GM19025 (cell line): ENCODE data around the gene SYCE3.
"Not testable (repeated sequence)": the region's sequence is repeated elsewhere in the genome, so short reads cannot be mapped to it uniquely, and the experiment has no call there.

Source experiments
- ATAC-seq: cut with Tn5 transposase; IDR thresholded peaks from one replicate; pipeline ENCODE4 v1.9.1; 2021; ENCODE audit warnings: mild to moderate bottlenecking, low read depth, moderate library complexity; ENCODE audit not compliant: unreplicated experiment

SYCE3 gene

GRCh38 chr22:50522806-50523438 lies 39.8 kb downstream of the SYCE3 start:
- ATAC-seq = no peak

GRCh38 chr22:50522208-50522805 lies 40.4 kb downstream of the SYCE3 start:
- no peak for ATAC-seq

- ATAC-seq = no peak
These were observed 41.0 kb downstream of the SYCE3 start for GRCh38 chr22:50521710-50522109.

GRCh38 chr22:50520826-50521453 lies 41.8 kb downstream of the SYCE3 start:
- no peak for ATAC-seq

GRCh38 chr22:50520184-50520583 lies 42.5 kb downstream of the SYCE3 start:
- not testable (repeated sequence) for ATAC-seq

GRCh38 chr22:50519151-50519550 lies 43.6 kb downstream of the SYCE3 start:
- no peak for ATAC-seq

GRCh38 chr22:50518606-50519005 lies 44.1 kb downstream of the SYCE3 start:
- ATAC-seq = no peak

- no peak for ATAC-seq
These were observed 45.0 kb downstream of the SYCE3 start for GRCh38 chr22:50517495-50518260.

- ATAC-seq = no peak
These were observed 45.8 kb downstream of the SYCE3 start for GRCh38 chr22:50516891-50517290.

- ATAC-seq = no peak
These were observed 46.7 kb downstream of the SYCE3 start for GRCh38 chr22:50516068-50516467.

- no peak for ATAC-seq
These were observed 49.5 kb downstream of the SYCE3 start for GRCh38 chr22:50513175-50513574.

GRCh38 chr22:50508897-50509296 lies 53.8 kb downstream of the SYCE3 start:
- no peak for ATAC-seq

GRCh38 chr22:50507991-50508884 lies 54.5 kb downstream of the SYCE3 start, which contains the start of gene NCAPH2:
TSS of gene NCAPH2 (plus strand) at chr22:50508224. CDS start at chr22:50508338, 114 bp downstream.
- ATAC-seq = peak; percentile 69

GRCh38 chr22:50507421-50507990 lies 55.2 kb downstream of the SYCE3 start, which contains the start of gene LMF2:
TSS of gene LMF2 (minus strand) at chr22:50507702. CDS start at chr22:50507675, 27 bp downstream.
- ATAC-seq = peak; percentile 59

- ATAC-seq = no peak
These were observed 55.9 kb downstream of the SYCE3 start for GRCh38 chr22:50506611-50507420.

- ATAC-seq = no peak
These were observed 56.7 kb downstream of the SYCE3 start for GRCh38 chr22:50505776-50506610.

- no peak for ATAC-seq
These were observed 57.4 kb downstream of the SYCE3 start for GRCh38 chr22:50505276-50505775.
